DOHH2 (cell line): Measurements from ENCODE around the gene SOCS6.

Experiments
- H3F3A ChIP-seq: fragments of 200-600 bp; sonication (generic), shearing (Covaris generic); 2 replicates; pipeline ENCODE4 v1.6.0; 2016; ENCODE audit warnings: antibody characterized with exemption, mild to moderate bottlenecking; ENCODE audit not compliant: control insufficient read depth, insufficient read depth
- H3K27ac ChIP-seq: fragments of 200-600 bp; sonication (generic); 2 replicates; pipeline ENCODE4 v1.5.1; 2014; ENCODE audit warnings: low read depth, mild to moderate bottlenecking, low read length, moderate library complexity
- H3K27me3 ChIP-seq: fragments of 200-600 bp; sonication (generic); 2 replicates; pipeline ENCODE4 v1.6.1; 2014; ENCODE audit warnings: mild to moderate bottlenecking, low read length, mixed read lengths; ENCODE audit not compliant: control insufficient read depth
- H3K36me3 ChIP-seq: fragments of 200-600 bp; sonication (generic); 2 replicates; pipeline ENCODE4 v1.6.1; 2014; ENCODE audit warnings: mild to moderate bottlenecking, low read length, moderate library complexity, mixed read lengths; ENCODE audit not compliant: control insufficient read depth
- H3K4me1 ChIP-seq: fragments of 200-600 bp; sonication (generic); 2 replicates; pipeline ENCODE4 v1.6.1; 2014; ENCODE audit warnings: mild to moderate bottlenecking, low read length, mixed read lengths; ENCODE audit not compliant: control insufficient read depth
- H3K4me2 ChIP-seq: fragments of 200-600 bp; sonication (generic); 2 replicates; pipeline ENCODE4 v1.6.0; 2014; ENCODE audit warnings: mild to moderate bottlenecking, low read length, moderate library complexity
- H3K4me3 ChIP-seq: fragments of 200-600 bp; sonication (generic); 2 replicates; pipeline ENCODE4 v1.5.1; 2014; ENCODE audit warnings: mild to moderate bottlenecking, low read length, mixed read lengths
- H3K79me2 ChIP-seq: fragments of 200-600 bp; sonication (generic); 2 replicates; pipeline ENCODE4 v1.6.1; 2014; ENCODE audit warnings: mild to moderate bottlenecking, low read length, mixed read lengths; ENCODE audit not compliant: control insufficient read depth
- H3K9me2 ChIP-seq: fragments of 200-600 bp; sonication (generic); replicated peaks from 2 replicates; pipeline ENCODE4 v1.6.1; 2014; ENCODE audit warnings: mild to moderate bottlenecking, low read length, mixed read lengths; ENCODE audit not compliant: control insufficient read depth
- H3K9me3 ChIP-seq: fragments of 200-600 bp; sonication (generic); 2 replicates; pipeline ENCODE4 v1.6.1; 2014; ENCODE audit warnings: antibody characterized with exemption, low read length, mixed read lengths; ENCODE audit not compliant: control insufficient read depth, insufficient read depth
- H4K20me1 ChIP-seq: fragments of 200-600 bp; sonication (generic); 2 replicates; pipeline ENCODE4 v1.6.0; 2014; ENCODE audit warnings: low read depth, mild to moderate bottlenecking, antibody characterized with exemption, low read length, moderate library complexity; ENCODE audit not compliant: control insufficient read depth, insufficient read depth
- CTCF ChIP-seq: fragments of 200-600 bp; sonication (generic); IDR thresholded peaks from one replicate; pipeline ENCODE4 v1.5.1; 2014; ENCODE audit warnings: antibody characterized with exemption, mild to moderate bottlenecking, low read depth, low read length; ENCODE audit not compliant: poor library complexity, severe bottlenecking
- EZH2phosphoT487 ChIP-seq: fragments of 200-600 bp; sonication (generic); IDR thresholded peaks from 2 replicates; pipeline ENCODE4 v1.6.1; 2017; ENCODE audit warnings: borderline replicate concordance, mild to moderate bottlenecking, antibody characterized with exemption, low read length, moderate library complexity, mixed read lengths

The SOCS6 gene

GRCh38 chr18:70288171-70288850 is 534 bp upstream of the SOCS6 start:
- H3K4me1 ChIP-seq: peaks cover 12% of the 10 kb centered on the region
- H3K36me3 ChIP-seq: no peaks in the 10 kb centered on the region
- no peak overlapping the region for H3K27ac ChIP-seq
- peak overlapping the region; percentile 46 for H3K4me3 ChIP-seq
- no peaks in the 10 kb centered on the region for H3K9me3 ChIP-seq
- H3K4me2 ChIP-seq: peak overlapping the region; percentile 41
- peaks cover 38% of the 10 kb centered on the region for H3K79me2 ChIP-seq
- no peaks in the 10 kb centered on the region for H4K20me1 ChIP-seq
- TF ChIP-seq CTCF: no peak
- TF ChIP-seq EZH2phosphoT487: no peak
- H3K9me2 ChIP-seq: no peaks in the 10 kb centered on the region
- no peaks in the 10 kb centered on the region for H3K27me3 ChIP-seq
- no peaks in the 10 kb centered on the region for H3F3A ChIP-seq

- Histone ChIP-seq H3K9me3 (no peaks in the 10 kb centered on the region), H3K27me3 (no peaks in the 10 kb centered on the region), H3K4me2 (peak overlapping the region; percentile 48), H3K4me1 (peaks cover 12% of the 10 kb centered on the region), H3K27ac (no peak overlapping the region), H3F3A (no peaks in the 10 kb centered on the region), H4K20me1 (no peaks in the 10 kb centered on the region), H3K4me3 (peak overlapping the region; percentile 82), H3K9me2 (no peaks in the 10 kb centered on the region), H3K36me3 (no peaks in the 10 kb centered on the region), H3K79me2 (peaks cover 45% of the 10 kb centered on the region)
- TF ChIP-seq EZH2phosphoT487 (no peak), CTCF (no peak)
Observed at GRCh38 chr18:70289351-70290312, 787 bp downstream of the SOCS6 start.

- Histone ChIP-seq H3K4me2 (peak overlapping the region; percentile 48), H3K4me1 (peaks cover 5% of the 10 kb centered on the region; the same call in 1 of the 2 replicates), H3F3A (no peaks in the 10 kb centered on the region), H3K4me3 (peak overlapping the region; percentile 82), H3K9me3 (no peaks in the 10 kb centered on the region), H3K27me3 (no peaks in the 10 kb centered on the region), H4K20me1 (0 out of 2 replicates have a peak, but pooled peaks cover under 1% of the 10 kb centered on the region), H3K9me2 (no peaks in the 10 kb centered on the region), H3K36me3 (no peaks in the 10 kb centered on the region), H3K79me2 (peaks cover 55% of the 10 kb centered on the region), H3K27ac (no peak overlapping the region)
- TF ChIP-seq EZH2phosphoT487 (no peak), CTCF (no peak)
Observed at GRCh38 chr18:70290482-70291294, 1.8 kb downstream of the SOCS6 start.
